BE2C (cell line): Measurements from ENCODE around the gene MPP2.

ENCODE experiments used
- DNase-seq: peaks from one replicate; pipeline ENCODE4 v3.0.0-alpha.2; 2020
- H3K27me3 ChIP-seq: fragments of 250-450 bp; sonication (Bioruptor Pico); 2 replicates; pipeline ENCODE4 v1.5.1; 2020; ENCODE audit warnings: mild to moderate bottlenecking
- H3K36me3 ChIP-seq: fragments of 250-450 bp; sonication (Bioruptor Pico); 2 replicates; pipeline ENCODE4 v1.5.1; 2020; ENCODE audit warnings: mild to moderate bottlenecking
- H3K4me1 ChIP-seq: fragments of 250-450 bp; sonication (Bioruptor Pico); 2 replicates; pipeline ENCODE4 v1.5.1; 2020
- H3K4me3 ChIP-seq: 2 replicates; pipeline ENCODE4 v1.5.1; 2011; ENCODE audit warnings: low read depth, low read length
- H3K9me3 ChIP-seq: fragments of 250-450 bp; sonication (Bioruptor Pico); 2 replicates; pipeline ENCODE4 v1.5.1; 2020
- CTCF ChIP-seq: IDR thresholded peaks from 2 replicates; pipeline ENCODE4 v1.5.1; 2012; ENCODE audit warnings: mild to moderate bottlenecking, low read depth, low read length

Gene MPP2

GRCh38 chr17:43951750-43952149 is 44.4 kb upstream of the MPP2 start:
- no peaks in the 10 kb centered on the region for H3K27me3 ChIP-seq
- no peaks in the 10 kb centered on the region for H3K36me3 ChIP-seq
- H3K9me3 ChIP-seq, result no peaks in the 10 kb centered on the region
- H3K4me3 ChIP-seq, result no peak overlapping the region
- no peak for TF ChIP-seq CTCF
- no peak for DNase-seq
- H3K4me1 ChIP-seq, result no peaks in the 10 kb centered on the region

- no peaks in the 10 kb centered on the region for H3K9me3 ChIP-seq
- no peaks in the 10 kb centered on the region for H3K36me3 ChIP-seq
- H3K4me1 ChIP-seq, result no peaks in the 10 kb centered on the region
- no peak overlapping the region for H3K4me3 ChIP-seq
- H3K27me3 ChIP-seq, result no peaks in the 10 kb centered on the region
- DNase-seq, result no peak
- no peak for TF ChIP-seq CTCF
Observed at GRCh38 chr17:43950554-43950953, 43.2 kb upstream of the MPP2 start.

GRCh38 chr17:43949781-43950180 is 42.4 kb upstream of the MPP2 start:
- Histone ChIP-seq H3K9me3 (no peaks in the 10 kb centered on the region), H3K36me3 (no peaks in the 10 kb centered on the region), H3K4me3 (no peak overlapping the region), H3K4me1 (0 out of 2 replicates have a peak, but pooled peaks cover 4% of the 10 kb centered on the region), H3K27me3 (no peaks in the 10 kb centered on the region)
- no peak for DNase-seq
- TF ChIP-seq CTCF, result no peak

GRCh38 chr17:43946781-43947180 is 39.4 kb upstream of the MPP2 start:
- no peak for TF ChIP-seq CTCF
- Histone ChIP-seq H3K4me3 (no peak overlapping the region), H3K36me3 (no peaks in the 10 kb centered on the region), H3K27me3 (no peaks in the 10 kb centered on the region), H3K9me3 (no peaks in the 10 kb centered on the region), H3K4me1 (peaks cover 4% of the 10 kb centered on the region; the same call in 1 of the 2 replicates)
- no peak for DNase-seq

- Histone ChIP-seq H3K9me3 (no peaks in the 10 kb centered on the region), H3K4me1 (peaks cover 4% of the 10 kb centered on the region; the same call in 1 of the 2 replicates), H3K27me3 (no peaks in the 10 kb centered on the region), H3K36me3 (no peaks in the 10 kb centered on the region), H3K4me3 (no peak overlapping the region)
- DNase-seq, result no peak
- TF ChIP-seq CTCF, result no peak
Observed at GRCh38 chr17:43945074-43945829, 37.9 kb upstream of the MPP2 start.

GRCh38 chr17:43942051-43942685 is 34.8 kb upstream of the MPP2 start, which contains the start of gene PPY:
Gene PPY, minus strand, starts transcription at chr17:43942476. Its CDS starts 822 bp downstream, at chr17:43941654.
- no peak within 1 kb of the TSS for H3K4me3 ChIP-seq
- H3K9me3 ChIP-seq, result no peaks in the 10 kb centered on the region
- DNase-seq, result no peak
- peaks cover 4% of the 10 kb centered on the region; the same call in 1 of the 2 replicates for H3K4me1 ChIP-seq
- no peak for TF ChIP-seq CTCF
- no peaks in the 10 kb centered on the region for H3K36me3 ChIP-seq
- H3K27me3 ChIP-seq, result no peaks in the 10 kb centered on the region
